Activated B cell treated with CpG ODN at 0.5 μM for 24 hours (primary cell): Measurements from ENCODE around the gene SMCO4. TPM values are rescaled to one million over a fixed set of nuclear protein-coding genes. Genes with fewer than 3 reads are reported as not detected.

ENCODE experiments used
- ATAC-seq: fragments of 200-7000 bp; cut with Tn5 transposase; one replicate; pipeline ENCODE4 v1.10.0; 2021; ENCODE audit warnings: low read depth, mild to moderate bottlenecking, moderate library complexity
- CTCF ChIA-PET: fragments of 350-600 bp; sonication (Branson Sonifier 250); formaldehyde crosslinking; loops from one replicate; lab custom pipeline; 2021; ENCODE audit warnings: antibody characterized with exemption; lab: Charles Lee
- POLR2A ChIA-PET: fragments of 350-600 bp; sonication (Branson Sonifier 250); formaldehyde crosslinking; loops from one replicate; lab custom pipeline; 2021; ENCODE audit warnings: antibody characterized with exemption; lab: Charles Lee
- DNase-seq: peaks from one replicate; pipeline ENCODE4 v3.0.0; 2022
- H3K27ac Mint-ChIP-seq: one replicate; pipeline ENCODE4 v1.8.0; 2020; ENCODE audit warnings: mixed read lengths
- H3K27me3 Mint-ChIP-seq: one replicate; pipeline ENCODE4 v1.8.0; 2021; ENCODE audit warnings: mixed read lengths
- H3K36me3 Mint-ChIP-seq: one replicate; pipeline ENCODE4 v1.8.0; 2021; ENCODE audit warnings: low read depth, mixed read lengths
- H3K4me1 Mint-ChIP-seq: one replicate; pipeline ENCODE4 v1.8.0; 2021; ENCODE audit warnings: mixed read lengths
- H3K4me3 Mint-ChIP-seq: one replicate; pipeline ENCODE4 v1.8.0; 2020; ENCODE audit warnings: mild to moderate bottlenecking, mixed read lengths
- H3K9me3 Mint-ChIP-seq: one replicate; pipeline ENCODE4 v1.8.0; 2020; ENCODE audit warnings: mixed read lengths
- intact Hi-C: fragments of 100-400 bp; cut with micrococcal nuclease; formaldehyde crosslinking; loops from one replicate; pipeline ENCODE4 v1.15.1; 2024
- total RNA-seq: library from RNA; stranded (reverse); gene quantifications from 2 replicates; pipeline ENCODE4 v1.2.3, GENCODE V29; 2022
- TF ChIP-seq, protein P1 (sequence below): fragments of 200-600 bp; IDR thresholded peaks from one replicate; pipeline ENCODE4 v1.8.0; 2022; ENCODE audit warnings: antibody characterized with exemption, mild to moderate bottlenecking

SMCO4 gene
- total RNA-seq, 1 donor from 2014 or later = 4.6 TPM

DNA sequence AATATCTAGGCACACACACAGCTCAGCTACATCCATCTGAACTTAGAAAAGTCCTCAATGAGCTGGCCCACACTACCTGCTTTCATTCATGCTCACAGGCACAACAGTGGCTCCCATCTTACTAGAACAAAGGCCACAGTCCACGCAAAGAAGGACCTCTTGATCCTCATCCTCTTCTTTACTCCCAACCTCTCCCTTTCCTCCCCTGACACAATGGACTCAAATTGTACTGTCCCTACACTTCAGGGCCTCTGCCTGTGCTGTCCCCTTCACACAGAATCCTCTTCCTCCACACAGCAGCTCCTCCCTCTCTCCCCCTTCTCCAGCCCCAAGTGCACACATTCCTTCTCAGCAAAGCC, 12.7 kb downstream of the SMCO4 start:
- CTCF ChIA-PET = no interaction called here
- TF ChIP-seq, protein P1, sequence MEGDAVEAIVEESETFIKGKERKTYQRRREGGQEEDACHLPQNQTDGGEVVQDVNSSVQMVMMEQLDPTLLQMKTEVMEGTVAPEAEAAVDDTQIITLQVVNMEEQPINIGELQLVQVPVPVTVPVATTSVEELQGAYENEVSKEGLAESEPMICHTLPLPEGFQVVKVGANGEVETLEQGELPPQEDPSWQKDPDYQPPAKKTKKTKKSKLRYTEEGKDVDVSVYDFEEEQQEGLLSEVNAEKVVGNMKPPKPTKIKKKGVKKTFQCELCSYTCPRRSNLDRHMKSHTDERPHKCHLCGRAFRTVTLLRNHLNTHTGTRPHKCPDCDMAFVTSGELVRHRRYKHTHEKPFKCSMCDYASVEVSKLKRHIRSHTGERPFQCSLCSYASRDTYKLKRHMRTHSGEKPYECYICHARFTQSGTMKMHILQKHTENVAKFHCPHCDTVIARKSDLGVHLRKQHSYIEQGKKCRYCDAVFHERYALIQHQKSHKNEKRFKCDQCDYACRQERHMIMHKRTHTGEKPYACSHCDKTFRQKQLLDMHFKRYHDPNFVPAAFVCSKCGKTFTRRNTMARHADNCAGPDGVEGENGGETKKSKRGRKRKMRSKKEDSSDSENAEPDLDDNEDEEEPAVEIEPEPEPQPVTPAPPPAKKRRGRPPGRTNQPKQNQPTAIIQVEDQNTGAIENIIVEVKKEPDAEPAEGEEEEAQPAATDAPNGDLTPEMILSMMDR = no peak
- ATAC-seq (no peak), DNase-seq (no peak)
- no peaks in the 10 kb centered on the region for H3K27me3 Mint-ChIP-seq
- POLR2A ChIA-PET = no interaction called here
- intact Hi-C loops = no loop called here
- no peak overlapping the region for H3K4me3 Mint-ChIP-seq
- no peak overlapping the region for H3K27ac Mint-ChIP-seq
- peaks cover 23% of the 10 kb centered on the region for H3K4me1 Mint-ChIP-seq
- H3K36me3 Mint-ChIP-seq = no peaks in the 10 kb centered on the region
- no peaks in the 10 kb centered on the region for H3K9me3 Mint-ChIP-seq

DNA sequence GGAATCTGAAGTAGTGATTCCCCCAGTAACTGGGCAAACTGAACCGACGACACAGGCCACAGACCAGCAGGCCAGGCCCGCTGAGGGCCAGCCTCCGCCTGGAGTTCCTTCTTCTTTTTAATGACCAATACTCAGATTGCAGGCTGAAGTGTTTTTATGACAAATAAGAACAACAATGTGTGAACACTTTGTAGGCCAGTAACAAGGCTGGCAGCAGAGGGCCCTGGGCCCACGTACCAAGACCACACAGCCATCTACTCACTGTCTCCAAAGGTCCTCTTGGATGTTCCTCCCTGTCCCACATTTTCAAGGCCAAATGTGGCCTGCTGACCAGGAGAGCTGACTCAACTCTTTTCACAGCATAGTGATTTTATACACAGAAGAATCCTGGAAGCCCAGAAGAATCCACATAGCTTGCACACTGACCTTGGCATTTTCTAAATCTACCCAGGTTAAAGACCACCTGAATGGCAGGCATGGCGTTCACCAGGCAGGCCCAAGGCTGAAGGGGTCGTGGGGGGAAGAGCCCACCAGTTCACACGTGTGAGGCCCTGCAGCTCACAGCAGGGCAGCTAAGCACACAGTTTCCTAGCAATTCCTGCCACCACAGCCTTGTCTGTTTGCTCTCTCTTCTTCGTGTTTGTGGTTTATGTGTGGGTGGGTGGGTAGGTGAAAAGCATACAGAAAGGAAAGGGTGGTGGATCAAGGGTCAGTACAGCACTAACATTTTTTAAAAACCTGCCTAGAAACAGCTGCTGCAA, 13.3 kb downstream of the SMCO4 start:
- no peak overlapping the region for H3K4me3 Mint-ChIP-seq
- ChIA-PET POLR2A (no interaction called here), CTCF (no interaction called here)
- no peaks in the 10 kb centered on the region for H3K36me3 Mint-ChIP-seq
- no peak for DNase-seq
- no peak for ATAC-seq
- TF ChIP-seq, protein P1 = no peak
- no peaks in the 10 kb centered on the region for H3K9me3 Mint-ChIP-seq
- intact Hi-C loops = no loop called here
- H3K27ac Mint-ChIP-seq = no peak overlapping the region
- H3K27me3 Mint-ChIP-seq = no peaks in the 10 kb centered on the region
- H3K4me1 Mint-ChIP-seq = peaks cover 28% of the 10 kb centered on the region

DNA sequence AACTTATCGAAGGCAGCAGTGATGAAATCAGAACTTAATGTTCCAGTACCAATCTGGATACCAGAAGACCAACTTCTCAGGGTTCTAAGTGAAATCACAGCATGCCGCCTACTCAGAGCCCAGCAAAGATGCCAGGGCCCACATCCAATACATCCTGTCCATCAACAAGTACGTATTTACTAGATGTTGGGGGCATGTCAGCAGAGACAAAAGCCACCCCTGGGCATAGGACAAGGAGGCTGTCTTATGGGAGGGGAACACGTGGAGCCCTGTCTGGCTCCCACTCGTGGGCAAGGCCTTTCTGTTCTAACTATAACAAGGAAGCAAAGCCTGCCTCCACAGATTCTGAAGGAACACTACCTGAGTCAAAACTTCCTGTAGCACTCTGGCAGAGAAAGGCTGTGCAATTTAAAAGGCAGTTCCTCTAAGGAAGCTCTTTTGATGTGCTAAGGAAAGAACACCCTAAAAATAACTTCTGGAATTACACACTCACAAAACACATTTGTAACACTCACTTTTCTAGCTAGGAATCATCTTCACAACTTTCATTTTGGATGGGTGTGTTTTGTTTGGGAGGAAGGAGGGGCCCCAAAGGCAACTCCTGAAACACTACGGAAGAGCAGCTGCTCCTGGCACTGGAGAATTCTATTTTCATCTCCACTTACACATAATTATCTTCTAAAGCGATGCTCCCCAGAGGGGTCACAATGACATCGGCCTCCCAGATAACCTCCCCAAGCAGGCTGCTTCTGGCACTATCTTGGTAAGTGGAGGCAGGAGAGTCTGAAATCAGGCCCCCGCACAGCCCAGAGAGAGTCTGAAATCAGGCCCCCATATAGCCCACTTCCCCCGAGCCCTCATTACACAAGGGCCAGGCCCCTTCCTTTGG, 14.2 kb downstream of the SMCO4 start:
- H3K4me3 Mint-ChIP-seq = no peak overlapping the region
- POLR2A ChIA-PET = no interaction called here

DNA sequence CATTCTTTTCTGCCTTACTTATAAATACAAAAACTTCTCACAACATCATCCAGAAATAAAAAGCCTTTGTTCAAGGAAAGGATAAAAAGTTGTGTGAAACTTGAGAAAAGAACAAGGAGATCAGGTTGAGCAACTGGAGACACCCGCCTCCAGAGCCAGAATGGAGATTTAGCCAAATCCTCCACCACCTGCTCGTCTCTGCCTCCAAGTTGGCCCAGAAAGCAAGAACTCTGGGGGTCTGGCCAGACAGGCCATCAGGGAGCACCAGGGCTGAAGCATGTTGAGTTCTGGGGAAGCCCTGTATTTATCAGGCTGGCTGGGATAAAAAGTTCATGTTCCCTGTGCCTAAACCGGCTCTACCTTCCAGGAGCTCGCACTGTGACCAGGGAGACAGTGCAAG, 14.9 kb downstream of the SMCO4 start:
- Mint-ChIP-seq H3K36me3 (no peaks in the 10 kb centered on the region), H3K4me3 (no peak overlapping the region), H3K27me3 (no peaks in the 10 kb centered on the region), H3K9me3 (no peaks in the 10 kb centered on the region), H3K27ac (no peak overlapping the region), H3K4me1 (peaks cover 44% of the 10 kb centered on the region)
- ChIA-PET POLR2A (no interaction called here), CTCF (no interaction called here)
- DNase-seq (no peak), ATAC-seq (no peak)
- intact Hi-C loops = no loop called here
- TF ChIP-seq, protein P1 = no peak

More for the DNA sequence above, 14.2 kb downstream of the SMCO4 start:
- Mint-ChIP-seq H3K36me3 (no peaks in the 10 kb centered on the region), H3K27ac (no peak overlapping the region), H3K4me1 (peaks cover 37% of the 10 kb centered on the region), H3K27me3 (no peaks in the 10 kb centered on the region), H3K9me3 (no peaks in the 10 kb centered on the region)
- intact Hi-C loops = no loop called here
- DNase-seq = no peak
- TF ChIP-seq, protein P1 = no peak
- ATAC-seq = no peak
- CTCF ChIA-PET = no interaction called here
